Measurements from ENCODE around the gene MYO1F.

Gene MYO1F

DNA sequence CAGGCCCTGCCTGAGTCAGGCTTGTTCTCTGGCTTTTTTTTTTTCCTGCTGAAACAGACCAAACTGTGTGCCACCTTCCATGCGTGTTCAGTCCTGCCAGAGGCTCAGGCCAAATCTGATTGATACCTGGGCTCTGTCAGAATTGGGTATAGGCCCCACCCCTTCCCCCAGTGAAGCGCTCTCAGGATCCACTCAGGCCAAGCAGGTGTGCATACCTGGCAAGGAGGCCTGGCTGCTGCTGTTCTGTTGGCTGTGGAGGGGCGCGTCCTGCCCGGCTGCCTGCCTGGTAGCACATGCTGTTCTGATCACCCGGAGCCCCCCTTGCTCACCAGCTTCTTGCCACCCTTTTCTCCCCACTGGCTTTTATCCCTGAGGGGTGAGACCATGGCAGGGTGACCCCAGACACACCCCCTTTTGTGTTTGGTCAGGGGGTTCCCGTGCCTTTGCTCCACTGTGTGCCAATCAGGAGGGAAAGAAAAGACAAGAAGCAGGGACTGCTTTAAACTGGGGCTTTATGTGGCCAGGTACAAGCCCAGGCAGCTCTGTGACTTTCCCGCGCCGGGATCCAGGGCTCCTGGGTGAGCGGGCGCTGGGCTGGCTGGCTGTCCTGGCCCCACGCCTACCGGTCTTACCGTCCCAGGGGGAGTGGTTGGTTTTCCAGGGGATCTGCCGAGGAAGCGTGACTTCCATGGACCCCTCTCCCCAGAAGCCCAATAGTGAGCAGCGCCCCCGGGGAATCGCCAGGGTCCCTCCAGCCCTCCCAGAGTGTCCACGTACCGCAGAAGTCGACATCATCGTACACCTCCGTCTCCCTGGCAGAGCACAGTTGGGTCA lies 87.5 kb downstream of the MYO1F start:
- DNase-seq: no peak

DNA sequence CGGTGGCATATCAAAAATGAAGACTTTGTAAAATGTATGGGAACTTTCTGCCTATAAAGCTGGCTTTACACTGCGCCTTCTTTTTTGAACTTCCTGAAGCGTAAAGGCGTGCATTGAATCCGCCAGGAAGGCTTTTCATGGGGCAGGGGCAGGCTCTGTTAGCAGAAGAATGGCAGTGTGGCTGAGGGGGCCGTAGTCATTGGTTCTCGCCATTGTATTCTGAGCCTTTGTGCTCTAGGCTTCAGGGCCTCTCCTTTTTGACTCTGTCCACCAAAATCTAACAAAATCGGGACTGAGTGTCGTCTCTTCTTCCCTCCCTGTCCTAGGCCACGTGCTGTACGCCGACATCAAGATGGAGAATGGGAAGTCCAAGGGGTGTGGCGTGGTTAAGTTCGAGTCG lies 88.9 kb downstream of the MYO1F start:
- DNase-seq: no peak

DNA sequence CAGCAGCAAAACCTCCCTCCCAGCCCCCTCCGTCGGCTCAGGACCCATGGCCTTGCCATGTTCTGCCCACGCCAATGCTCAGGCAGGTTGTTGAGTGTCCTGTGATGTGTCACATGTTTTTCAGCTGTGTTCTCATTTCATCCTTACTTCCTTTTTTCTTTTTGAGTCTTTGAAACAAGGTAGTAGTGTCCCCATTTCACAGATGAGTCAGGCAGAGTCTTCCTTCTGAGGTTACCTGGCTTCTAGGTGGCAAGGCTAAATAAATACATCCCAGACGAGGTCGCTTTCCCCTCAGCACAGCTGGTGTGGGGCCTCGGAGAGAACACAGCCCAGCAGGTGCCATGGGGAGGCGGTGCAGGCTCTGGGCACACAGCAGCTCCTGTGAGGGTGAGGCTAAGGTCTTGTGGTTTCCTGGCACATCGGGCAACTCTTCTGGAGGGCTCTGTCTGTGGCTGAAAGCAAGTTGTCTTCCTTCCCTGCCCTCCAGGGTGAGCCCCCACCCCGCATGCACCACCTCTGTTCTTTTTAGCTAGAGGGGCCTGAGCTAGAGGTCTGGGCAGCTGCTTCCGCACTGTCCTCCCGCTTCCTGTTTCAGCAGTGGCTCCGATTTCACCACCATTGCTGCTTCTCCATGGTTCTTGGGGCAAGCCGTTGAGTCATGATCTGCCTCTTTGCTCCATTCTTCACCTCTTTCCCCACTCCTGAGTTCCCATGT lies 89.9 kb downstream of the MYO1F start:
- no peak for DNase-seq

DNA sequence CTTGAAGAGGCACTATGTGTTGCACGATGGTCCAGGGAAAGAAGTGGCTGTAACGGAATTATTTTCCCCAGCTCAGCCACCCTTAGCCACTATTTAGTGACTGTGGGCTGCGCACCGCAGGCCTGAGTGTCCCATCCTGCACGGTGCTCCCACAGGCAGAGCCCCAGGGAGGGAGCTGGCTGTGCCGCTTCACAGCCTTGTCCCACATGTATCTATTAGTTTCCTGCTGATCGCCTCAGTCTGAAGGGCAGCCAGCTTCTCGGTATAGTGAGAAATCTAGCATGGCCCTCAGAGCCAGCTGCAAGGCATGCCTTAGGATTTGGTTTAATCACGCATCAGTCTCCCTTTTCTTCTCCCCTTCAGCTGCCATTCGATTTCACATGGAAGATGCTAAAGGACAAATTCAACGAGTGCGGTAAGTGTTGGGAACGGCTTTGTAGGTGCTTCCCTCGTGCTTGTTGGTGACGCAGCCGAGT lies 90.5 kb downstream of the MYO1F start:
- no peak for DNase-seq

DNA sequence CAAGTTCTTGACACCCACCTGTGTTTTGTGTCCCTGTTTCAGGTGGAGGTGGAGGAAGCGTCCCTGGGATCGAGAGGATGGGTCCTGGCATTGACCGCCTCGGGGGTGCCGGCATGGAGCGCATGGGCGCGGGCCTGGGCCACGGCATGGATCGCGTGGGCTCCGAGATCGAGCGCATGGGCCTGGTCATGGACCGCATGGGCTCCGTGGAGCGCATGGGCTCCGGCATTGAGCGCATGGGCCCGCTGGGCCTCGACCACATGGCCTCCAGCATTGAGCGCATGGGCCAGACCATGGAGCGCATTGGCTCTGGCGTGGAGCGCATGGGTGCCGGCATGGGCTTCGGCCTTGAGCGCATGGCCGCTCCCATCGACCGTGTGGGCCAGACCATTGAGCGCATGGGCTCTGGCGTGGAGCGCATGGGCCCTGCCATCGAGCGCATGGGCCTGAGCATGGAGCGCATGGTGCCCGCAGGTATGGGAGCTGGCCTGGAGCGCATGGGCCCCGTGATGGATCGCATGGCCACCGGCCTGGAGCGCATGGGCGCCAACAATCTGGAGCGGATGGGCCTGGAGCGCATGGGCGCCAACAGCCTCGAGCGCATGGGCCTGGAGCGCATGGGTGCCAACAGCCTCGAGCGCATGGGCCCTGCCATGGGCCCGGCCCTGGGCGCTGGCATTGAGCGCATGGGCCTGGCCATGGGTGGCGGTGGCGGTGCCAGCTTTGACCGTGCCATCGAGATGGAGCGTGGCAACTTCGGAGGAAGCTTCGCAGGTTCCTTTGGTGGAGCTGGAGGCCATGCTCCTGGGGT lies 91.5 kb downstream of the MYO1F start:
- no peak for DNase-seq

DNA sequence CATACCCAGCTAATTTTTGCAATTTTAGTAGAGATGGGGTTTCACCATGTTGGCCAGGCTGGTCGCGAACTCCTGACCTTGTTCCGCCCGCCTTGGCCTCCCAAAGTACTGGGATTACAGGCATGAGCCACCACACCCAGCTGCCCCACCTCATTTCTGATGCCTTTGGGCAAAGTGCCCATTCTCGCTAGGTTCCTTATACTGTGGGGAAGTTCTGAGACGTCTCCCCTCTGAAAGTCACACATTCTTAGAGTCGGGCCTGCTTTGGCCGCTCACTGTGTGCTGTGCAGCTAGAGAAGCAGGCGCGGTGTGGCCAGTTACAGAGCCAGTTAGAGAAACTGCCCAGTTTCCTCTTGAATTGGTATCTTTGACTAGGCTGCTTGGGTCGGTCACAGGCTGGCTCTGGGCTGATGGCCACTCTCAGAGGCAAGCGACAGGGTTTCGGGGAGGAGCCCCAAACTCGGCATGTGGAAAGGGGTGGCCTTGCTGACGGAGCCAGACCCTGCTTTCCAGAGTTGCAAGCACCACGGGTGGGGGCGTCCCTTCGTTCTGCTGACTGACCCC lies 92.8 kb downstream of the MYO1F start:
- DNase-seq: no peak

DNA sequence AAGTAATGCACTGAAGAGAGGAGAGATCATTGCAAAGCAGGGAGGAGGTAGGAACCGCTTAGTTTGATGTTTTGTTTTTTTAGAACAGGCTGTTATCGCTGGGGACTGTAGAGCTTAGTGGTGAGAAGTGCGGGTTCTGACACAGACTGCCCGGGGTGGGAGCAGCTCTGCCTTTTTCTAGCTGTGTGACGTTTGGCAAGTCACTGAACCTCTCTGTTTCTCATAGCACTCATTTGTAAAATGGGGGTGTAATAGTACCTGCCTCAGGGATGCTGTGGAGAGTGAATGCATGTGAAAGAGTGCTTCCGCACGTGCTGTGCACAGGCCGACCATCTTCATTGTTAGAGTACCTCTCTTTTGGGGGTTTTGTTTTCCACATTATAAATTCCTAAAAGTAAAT lies 94.1 kb downstream of the MYO1F start:
- no peak for DNase-seq

DNA sequence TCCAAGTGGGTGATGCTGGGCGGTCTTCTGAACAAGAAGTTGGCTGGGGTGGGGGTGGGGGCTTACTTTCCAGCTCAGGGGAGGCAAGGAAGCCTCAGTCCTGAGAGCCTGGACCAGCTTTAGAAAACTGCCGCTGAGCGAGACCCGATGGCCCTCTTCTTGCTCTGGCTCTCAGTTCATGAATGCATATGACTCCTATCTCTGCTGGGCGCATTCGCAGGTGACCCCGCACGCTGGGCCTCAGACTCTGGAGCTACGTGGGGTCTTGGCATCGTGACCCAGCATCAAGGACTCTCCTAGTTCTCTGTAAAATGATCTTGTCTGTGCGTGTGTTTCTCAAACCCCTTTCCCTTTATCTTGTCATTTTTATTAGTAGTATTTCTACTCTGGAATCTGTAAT lies 94.5 kb downstream of the MYO1F start:
- DNase-seq: no peak

DNA sequence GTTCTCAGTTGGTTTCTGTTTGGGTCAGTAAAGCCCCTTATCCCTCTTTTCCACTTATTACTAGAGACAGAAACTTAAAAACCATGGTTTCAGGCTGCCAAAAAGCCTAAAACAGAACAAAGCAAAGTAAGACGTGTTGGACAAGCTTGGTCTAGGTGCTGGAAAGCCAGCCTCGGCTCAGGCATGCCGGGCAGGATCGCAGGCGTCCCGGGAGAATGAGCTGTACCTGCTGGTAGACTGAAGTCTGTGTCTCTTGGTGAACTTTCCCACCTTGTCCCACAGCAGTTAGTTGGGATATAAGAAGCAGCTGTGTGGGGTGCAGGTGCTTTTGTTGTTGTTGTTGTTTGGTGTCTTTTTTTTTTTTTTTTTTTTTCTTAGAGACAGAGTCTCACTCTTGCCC lies 95.6 kb downstream of the MYO1F start:
- DNase-seq: no peak

DNA sequence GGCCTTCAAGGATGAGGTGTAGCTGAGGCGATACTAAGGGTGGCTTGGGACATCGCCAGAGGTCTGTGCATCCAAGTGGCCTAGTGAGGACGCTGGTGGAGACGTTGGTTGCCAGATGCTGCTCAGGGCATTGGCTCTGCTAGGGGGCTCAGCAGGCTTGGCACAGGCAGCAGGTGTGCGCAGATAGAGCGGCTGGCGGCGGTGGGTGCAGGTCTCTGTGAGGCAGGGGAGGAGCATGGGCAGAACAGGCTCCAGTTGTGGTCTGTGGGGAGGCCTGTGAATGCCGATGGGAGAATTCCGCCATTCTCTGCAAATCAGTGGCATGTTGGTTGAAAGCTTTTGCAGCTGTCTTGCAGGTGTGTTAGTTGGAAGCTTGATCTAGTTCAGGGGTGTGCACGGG lies 96.0 kb downstream of the MYO1F start:
- no peak for DNase-seq

DNA sequence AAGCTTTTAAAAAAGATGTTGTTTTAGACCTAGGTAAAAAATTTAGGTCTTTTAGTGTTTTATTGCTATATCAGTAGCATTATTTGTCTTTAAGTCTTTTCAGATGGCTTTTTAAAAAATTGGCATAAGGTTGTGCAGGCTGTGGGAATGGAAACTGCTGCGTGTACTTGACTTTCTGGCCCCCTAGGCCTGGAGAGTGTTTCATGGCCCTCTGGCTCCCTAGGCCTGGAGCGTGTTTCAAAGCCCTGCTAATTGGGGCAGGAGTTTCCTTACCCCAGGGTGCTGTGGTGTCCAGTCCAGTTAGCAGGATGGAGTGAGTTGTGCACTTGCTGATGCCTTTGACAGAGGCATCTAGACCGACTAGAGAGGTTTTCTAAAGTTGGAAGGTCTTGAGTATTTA lies 98.6 kb downstream of the MYO1F start:
- DNase-seq: no peak

DNA sequence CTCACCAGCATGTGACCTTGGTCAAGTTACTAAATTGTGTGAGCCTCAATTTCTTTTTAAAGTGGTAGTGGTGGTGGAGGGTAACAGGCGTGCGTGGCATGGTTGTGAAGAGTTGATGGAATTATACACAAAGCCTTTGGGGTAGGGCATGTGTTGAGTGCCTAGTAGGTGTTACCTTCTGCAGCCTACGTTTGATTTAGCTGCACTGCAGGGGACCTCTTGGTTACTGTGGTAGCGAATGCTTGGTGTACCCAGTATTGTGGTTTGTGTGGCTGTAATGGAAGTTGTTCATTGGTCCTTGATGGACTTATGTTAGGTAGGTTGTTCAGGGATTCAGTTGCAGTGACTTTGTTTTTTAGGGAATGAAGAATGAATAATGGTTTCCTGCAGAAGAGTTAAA lies 99.4 kb downstream of the MYO1F start:
- no peak for DNase-seq

DNA sequence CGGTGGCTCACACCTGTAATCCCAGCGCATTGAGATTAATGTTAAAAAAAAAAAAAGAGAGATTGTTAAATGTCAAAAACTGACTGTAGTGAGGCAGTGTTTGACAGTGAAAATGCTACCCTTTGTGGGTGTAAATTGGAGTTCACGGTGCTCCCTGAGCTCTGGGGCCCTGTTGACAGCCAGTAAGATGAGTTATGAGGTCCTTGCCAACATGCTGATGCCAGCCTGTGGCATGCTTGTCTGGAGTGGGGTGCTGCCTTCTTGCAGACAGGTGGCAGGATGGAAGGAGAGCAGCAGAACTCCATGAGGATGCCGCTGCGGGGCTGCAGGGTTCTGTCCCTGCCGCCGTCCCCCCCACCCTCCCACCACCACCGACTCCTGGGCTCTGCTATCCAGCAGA lies 100.7 kb downstream of the MYO1F start:
- no peak for DNase-seq

DNA sequence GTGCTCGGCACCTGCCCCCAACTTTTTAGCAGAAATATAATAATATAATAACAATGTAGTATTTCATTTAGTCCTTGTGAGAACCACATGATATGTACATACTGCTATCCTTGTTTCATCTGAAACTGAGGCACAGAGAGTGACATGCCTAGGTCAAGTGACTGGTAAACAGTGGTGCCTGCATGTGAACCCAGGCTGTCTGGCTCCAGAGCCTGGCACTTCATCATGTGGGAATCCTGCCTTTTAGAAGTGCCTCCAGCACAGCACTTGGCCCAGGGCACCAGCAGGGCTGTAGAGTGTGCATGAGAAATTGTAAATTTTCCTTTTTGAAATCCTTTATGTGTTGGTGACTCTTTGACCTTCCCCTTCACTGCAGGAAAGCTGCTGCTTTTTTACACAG lies 102.2 kb downstream of the MYO1F start:
- no peak for DNase-seq

DNA sequence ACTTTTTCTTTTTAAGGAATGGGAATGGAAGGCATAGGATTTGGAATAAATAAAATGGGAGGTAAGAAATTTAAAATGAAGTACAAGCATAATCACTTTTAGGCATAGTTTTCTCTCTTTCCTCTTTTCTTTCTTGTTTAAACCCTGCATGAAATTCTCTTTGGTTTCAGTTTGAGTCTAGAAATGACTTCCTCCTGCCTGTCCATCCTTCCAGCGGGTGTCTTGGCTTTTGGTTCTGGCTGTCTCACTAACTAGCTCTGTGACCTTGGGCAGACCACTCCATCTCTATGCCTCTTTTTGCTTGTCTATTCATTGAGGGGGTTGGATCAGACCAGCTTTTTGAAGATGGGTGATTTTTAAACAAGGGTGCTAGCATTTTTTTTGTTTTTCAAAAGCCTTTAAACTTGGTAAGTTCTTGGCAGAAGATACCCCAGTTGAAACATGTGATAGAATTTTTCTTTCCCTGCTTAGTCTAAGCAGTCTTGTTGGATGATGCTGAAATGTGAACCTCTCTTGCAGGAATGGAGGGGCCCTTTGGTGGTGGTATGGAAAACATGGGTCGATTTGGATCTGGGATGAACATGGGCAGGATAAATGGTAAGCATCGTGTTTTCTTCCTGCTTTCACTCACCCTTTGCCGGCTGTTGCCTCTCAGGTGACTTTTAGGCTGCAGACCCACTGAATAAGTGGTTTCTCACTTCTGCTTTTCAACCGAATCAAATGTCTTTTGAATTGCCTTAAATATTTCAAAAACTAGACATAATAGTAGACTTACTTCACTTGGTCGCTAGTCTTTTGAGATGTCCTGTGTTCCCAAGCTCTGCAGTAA lies 103.4 kb downstream of the MYO1F start:
- DNase-seq: no peak

Data from DMS 273 treated with DMSO at 0.1 percent for 48 hours (cell line).